Left lung (tissue), 10 donors: Measurements from ENCODE around the gene SNRK. TPM values are rescaled to one million over a fixed set of nuclear protein-coding genes. Genes with fewer than 3 reads are reported as not detected.

Source experiments
- ATAC-seq: fragments of 200-7000 bp; cut with Tn5 transposase; one replicate; pipeline ENCODE4 v1.9.1; 2020; ENCODE audit warnings: moderate library complexity
- DNase-seq, 4 donors: peaks; one replicate each; pipeline ENCODE4 v3.0.0-alpha.2; 2013 to 2020
- H3K27ac ChIP-seq, 2 donors: fragments of 200-600 bp; sonication (generic) in 1 of 2; one replicate each; pipeline versions ENCODE4 v1.5.0 to v1.8.0; 2020 to 2021
- H3K27me3 ChIP-seq, 2 donors: fragments of 200-600 bp; sonication (generic) in 1 of 2; one replicate each; pipeline versions ENCODE4 v1.5.0 to v1.8.0; 2020 to 2021
- H3K36me3 ChIP-seq, 2 donors: fragments of 200-600 bp; sonication (generic) in 1 of 2; one replicate each; pipeline versions ENCODE4 v1.5.0 to v1.8.0; 2020 to 2021
- H3K4me1 ChIP-seq, 2 donors: fragments of 200-600 bp; one replicate each; pipeline ENCODE4 v1.8.0; 2021
- H3K4me3 ChIP-seq, 2 donors: fragments of 200-600 bp; sonication (generic) in 1 of 2; one replicate each; pipeline versions ENCODE4 v1.5.0 to v1.8.0; 2020 to 2021; ENCODE audit warnings: mild to moderate bottlenecking in 1 of 2
- H3K9me3 ChIP-seq, 2 donors: fragments of 200-600 bp; sonication (generic) in 1 of 2; one replicate each; pipeline versions ENCODE4 v1.5.0 to v1.8.0; 2020 to 2021
- intact Hi-C, 2 donors: fragments of 100-400 bp; cut with DNase I; formaldehyde crosslinking; loops; one replicate each; pipeline versions ENCODE4 v1.11.2 to v1.14.2; 2022
- polyA plus RNA-seq, 6 donors: library from polyadenylated mRNA; unstranded; fragments of 120-200 nt; gene quantifications; one replicate each; pipeline ENCODE4 v1.2.1, GENCODE V29; 2013; ENCODE audit not compliant: insufficient read length in 6 of 6
- total RNA-seq, 2 donors: library from RNA; stranded (reverse); fragmentation: NEBNext Ultra II Directional; extraction: Animal tissue kit (Norgen Biotek cat#: 25700); gene quantifications; one replicate each; pipeline ENCODE4 v1.2.1, GENCODE V29; 2021
- TF ChIP-seq, protein P1 (sequence below), 2 donors: fragments of 200-600 bp; sonication (generic) in 1 of 2; IDR thresholded peaks; one replicate each; pipeline versions ENCODE4 v1.5.0 to v1.8.0; 2021; ENCODE audit warnings: antibody characterized with exemption in 2 of 2
- donor health status: DM: no; HTN: yes; CAD: no.
- donor health status: DM: no; HTN: no; CAD: no.

SNRK gene
- total and polyA plus RNA-seq, 8 donors, result 29.5 to 72.3 (median 64.7) TPM

DNA sequence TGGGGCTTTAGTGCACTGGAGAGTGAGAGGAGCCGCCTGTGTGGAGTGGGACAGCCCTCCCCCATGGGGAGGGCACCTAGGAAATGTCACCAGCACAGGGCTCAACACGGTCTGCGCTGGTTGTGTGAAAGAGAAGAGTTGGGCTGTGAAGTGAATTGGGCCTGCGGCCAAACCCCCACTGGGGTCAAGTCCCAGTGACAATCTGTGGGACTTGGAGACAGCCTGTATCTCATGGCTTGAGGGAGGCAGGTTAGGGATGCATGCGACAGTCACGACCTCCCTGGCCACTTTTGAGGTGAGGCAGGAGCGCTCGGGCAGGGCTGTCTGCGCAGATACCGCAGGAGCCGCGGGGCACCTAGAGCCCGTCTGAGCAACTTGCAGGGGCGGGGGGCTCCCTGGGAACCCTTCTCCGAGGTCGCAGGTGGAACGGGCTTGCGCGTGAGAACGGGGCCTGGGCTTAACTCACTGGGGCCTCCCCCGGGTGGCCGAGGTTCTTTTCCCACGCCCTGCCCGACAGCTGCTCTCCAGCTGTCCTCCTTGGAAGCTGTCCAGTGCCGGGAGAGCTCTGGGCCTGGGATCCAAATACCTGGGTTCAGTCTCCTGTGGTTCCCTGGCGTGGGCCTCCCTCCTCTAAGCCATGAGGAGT, 77.4 kb downstream of the SNRK start:
- intact Hi-C loops, result no loop called here
- no peak overlapping the region for H3K27ac ChIP-seq

DNA sequence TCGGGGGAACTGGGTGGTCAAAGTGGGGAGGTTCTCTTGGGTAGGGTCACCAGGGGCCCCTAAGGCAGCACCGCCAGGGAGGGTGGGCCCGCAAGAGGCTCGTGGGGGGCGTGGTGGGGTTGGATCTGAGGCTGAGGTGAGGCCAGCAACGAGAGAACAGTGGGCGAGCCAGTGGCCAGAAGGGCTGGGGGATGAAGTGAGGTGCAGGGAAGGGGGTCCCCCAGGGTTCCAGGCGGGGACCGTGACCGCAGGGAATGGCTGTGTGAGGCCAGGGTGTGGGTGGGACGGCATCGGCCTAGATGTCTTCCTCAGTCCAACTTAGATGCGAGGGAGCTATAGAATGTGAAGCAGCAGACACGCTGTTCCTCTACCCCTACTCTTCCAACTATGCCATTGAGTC, 78.2 kb downstream of the SNRK start:
- intact Hi-C loops, result no loop called here
- ATAC-seq, result no peak
- Histone ChIP-seq H3K4me1 (peaks cover 0 to 2% of the 10 kb centered on the region in 2 donors), H3K27ac (no peak overlapping the region), H3K36me3 (peaks cover 0 to 22% of the 10 kb centered on the region in 2 donors), H3K4me3 (no peak overlapping the region), H3K27me3 (no peaks in the 10 kb centered on the region), H3K9me3 (no peaks in the 10 kb centered on the region)
- DNase-seq, result no peak
- TF ChIP-seq, protein P1, sequence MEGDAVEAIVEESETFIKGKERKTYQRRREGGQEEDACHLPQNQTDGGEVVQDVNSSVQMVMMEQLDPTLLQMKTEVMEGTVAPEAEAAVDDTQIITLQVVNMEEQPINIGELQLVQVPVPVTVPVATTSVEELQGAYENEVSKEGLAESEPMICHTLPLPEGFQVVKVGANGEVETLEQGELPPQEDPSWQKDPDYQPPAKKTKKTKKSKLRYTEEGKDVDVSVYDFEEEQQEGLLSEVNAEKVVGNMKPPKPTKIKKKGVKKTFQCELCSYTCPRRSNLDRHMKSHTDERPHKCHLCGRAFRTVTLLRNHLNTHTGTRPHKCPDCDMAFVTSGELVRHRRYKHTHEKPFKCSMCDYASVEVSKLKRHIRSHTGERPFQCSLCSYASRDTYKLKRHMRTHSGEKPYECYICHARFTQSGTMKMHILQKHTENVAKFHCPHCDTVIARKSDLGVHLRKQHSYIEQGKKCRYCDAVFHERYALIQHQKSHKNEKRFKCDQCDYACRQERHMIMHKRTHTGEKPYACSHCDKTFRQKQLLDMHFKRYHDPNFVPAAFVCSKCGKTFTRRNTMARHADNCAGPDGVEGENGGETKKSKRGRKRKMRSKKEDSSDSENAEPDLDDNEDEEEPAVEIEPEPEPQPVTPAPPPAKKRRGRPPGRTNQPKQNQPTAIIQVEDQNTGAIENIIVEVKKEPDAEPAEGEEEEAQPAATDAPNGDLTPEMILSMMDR (IDR thresholded peaks at IDR 0.05), result no peak

More for the DNA sequence above, 77.4 kb downstream of the SNRK start:
- Histone ChIP-seq H3K36me3 (peaks cover 0 to 22% of the 10 kb centered on the region in 2 donors), H3K4me1 (no peaks in the 10 kb centered on the region), H3K4me3 (no peak overlapping the region), H3K9me3 (no peaks in the 10 kb centered on the region), H3K27me3 (no peaks in the 10 kb centered on the region)
- ATAC-seq (no peak), DNase-seq (peak in 2 of 4 donors; percentile 40 to 72)
- TF ChIP-seq, protein P1 (IDR thresholded peaks at IDR 0.05), result no peak

DNA sequence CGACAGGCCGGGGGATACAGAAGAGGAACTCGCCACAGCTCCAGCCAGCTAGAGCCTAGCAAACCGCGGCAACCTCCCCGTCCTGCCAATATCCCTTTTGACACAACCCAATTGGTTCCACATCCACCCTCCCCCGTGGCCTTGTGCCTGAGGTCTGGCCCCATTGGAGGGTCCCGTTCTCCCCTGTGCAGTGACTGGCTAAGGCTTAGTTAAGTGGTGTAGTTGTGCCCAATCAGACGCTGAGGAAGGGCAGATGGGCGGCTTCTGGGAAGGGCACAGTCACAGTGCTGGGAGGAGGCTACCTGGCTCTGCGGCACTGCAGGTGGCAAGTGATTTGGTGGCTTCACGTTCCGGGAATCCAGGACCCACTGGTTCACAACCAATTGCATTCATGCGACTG, 78.6 kb downstream of the SNRK start:
- H3K36me3 ChIP-seq, result peaks cover 0 to 22% of the 10 kb centered on the region in 2 donors
- peaks cover 0 to 6% of the 10 kb centered on the region in 2 donors for H3K4me1 ChIP-seq
- H3K27ac ChIP-seq, result no peak overlapping the region
- DNase-seq (no peak), ATAC-seq (no peak)
- H3K9me3 ChIP-seq, result no peaks in the 10 kb centered on the region
- TF ChIP-seq, protein P1 (IDR thresholded peaks at IDR 0.05), result no peak
- no peak overlapping the region for H3K4me3 ChIP-seq
- intact Hi-C loops, result no loop called here
- H3K27me3 ChIP-seq, result no peaks in the 10 kb centered on the region

DNA sequence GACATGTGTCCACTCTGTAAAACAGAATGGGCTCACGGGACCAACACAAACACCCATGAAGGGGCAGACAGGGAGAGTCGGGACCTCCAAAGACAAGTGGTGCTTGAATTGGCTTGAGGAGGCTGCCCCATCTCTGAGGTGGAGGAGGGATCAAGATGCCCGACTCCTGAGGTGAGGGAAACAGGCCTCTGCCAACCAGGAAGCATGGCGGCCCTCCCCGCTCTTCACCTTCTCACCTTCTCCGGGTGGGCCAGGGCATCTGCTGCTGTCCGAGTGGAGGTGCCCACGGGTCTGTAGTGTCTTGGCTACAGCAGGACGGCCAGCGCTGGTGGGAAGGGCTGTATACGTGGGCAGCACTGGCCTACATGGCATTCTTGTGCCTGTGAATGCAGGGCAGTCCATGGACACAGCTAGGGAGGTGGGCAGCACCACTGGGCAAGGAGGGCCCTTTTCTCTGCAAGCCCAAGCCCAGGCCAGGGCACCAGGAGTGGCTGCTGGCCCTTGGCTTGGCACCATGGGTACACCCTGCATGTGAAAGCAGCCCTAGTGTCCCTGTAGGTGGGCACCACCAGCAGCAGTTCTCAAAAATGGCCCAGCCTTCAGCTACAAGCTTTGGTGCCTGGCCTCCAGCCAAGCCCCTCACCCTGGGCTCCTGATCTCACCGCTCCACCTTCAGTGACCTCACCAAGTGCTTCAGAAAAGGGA, 79.4 kb downstream of the SNRK start:
- Histone ChIP-seq H3K27me3 (no peaks in the 10 kb centered on the region), H3K4me1 (peaks cover 0 to 14% of the 10 kb centered on the region in 2 donors), H3K27ac (no peak overlapping the region), H3K4me3 (no peak overlapping the region), H3K9me3 (no peaks in the 10 kb centered on the region), H3K36me3 (peaks cover 0 to 22% of the 10 kb centered on the region in 2 donors)
- TF ChIP-seq, protein P1 (IDR thresholded peaks at IDR 0.05), result no peak
- no peak for DNase-seq
- ATAC-seq, result no peak
- intact Hi-C loops, result no loop called here

DNA sequence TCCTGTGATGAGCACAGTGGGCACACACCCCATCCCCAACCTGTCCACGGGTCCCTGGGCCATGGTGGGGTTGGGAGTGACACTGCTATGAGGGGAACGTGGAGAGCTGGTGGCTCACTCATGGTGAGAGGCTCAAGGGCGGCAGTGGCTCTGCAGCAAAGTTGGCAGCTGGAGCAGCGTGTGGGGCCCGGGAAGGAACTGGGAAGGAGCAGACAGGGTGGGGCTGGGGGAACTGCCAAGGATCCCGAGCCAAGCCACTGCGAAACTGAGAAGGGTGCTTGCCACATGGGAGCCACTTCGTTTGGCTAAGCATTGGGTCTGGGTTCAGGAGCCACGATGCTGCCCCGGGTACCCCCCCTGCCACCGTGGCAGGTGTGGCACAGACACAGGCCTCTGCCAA, 80.1 kb downstream of the SNRK start:
- H3K4me1 ChIP-seq, result peaks cover 0 to 15% of the 10 kb centered on the region in 2 donors
- intact Hi-C loops, result no loop called here
- TF ChIP-seq, protein P1 (IDR thresholded peaks at IDR 0.05), result no peak
- DNase-seq (no peak), ATAC-seq (no peak)
- H3K36me3 ChIP-seq, result peaks cover 0 to 22% of the 10 kb centered on the region in 2 donors
- H3K27me3 ChIP-seq, result no peaks in the 10 kb centered on the region
- no peak overlapping the region for H3K27ac ChIP-seq
- no peak overlapping the region for H3K4me3 ChIP-seq
- no peaks in the 10 kb centered on the region for H3K9me3 ChIP-seq
